ENCODE data around the gene ESRRB.

Gene ESRRB

GRCh38 chr14:76375947-76376404, at the start of gene ESRRB:
Gene ESRRB, plus strand, starts transcription at chr14:76376137. Its CDS starts 265 bp downstream, at chr14:76376402.
- no peak for DNase-seq

- DNase-seq: no peak
Measured at GRCh38 chr14:76326918-76327689, 48.8 kb upstream of the ESRRB start.

GRCh38 chr14:76328457-76329137, 47.3 kb upstream of the ESRRB start:
- DNase-seq: no peak

- no peak for DNase-seq
Measured at GRCh38 chr14:76329154-76329928, 46.6 kb upstream of the ESRRB start.

GRCh38 chr14:76329951-76330350, 46.0 kb upstream of the ESRRB start:
- no peak for DNase-seq

GRCh38 chr14:76330411-76331327, 45.3 kb upstream of the ESRRB start:
- DNase-seq: no peak

GRCh38 chr14:76331328-76332011, 44.5 kb upstream of the ESRRB start:
- DNase-seq: no peak

- no peak for DNase-seq
Measured at GRCh38 chr14:76333664-76334063, 42.3 kb upstream of the ESRRB start.

GRCh38 chr14:76334316-76334715, 41.6 kb upstream of the ESRRB start:
- DNase-seq: no peak

GRCh38 chr14:76336876-76337275, 39.1 kb upstream of the ESRRB start:
- DNase-seq: no peak

GRCh38 chr14:76337635-76338545, 38.0 kb upstream of the ESRRB start:
- no peak for DNase-seq

GRCh38 chr14:76339728-76340615, 36.0 kb upstream of the ESRRB start:
- DNase-seq: no peak

- no peak for DNase-seq
Measured at GRCh38 chr14:76343386-76343785, 32.6 kb upstream of the ESRRB start.

GRCh38 chr14:76346391-76347160, 29.4 kb upstream of the ESRRB start:
- no peak for DNase-seq

- no peak for DNase-seq
Measured at GRCh38 chr14:76348898-76349297, 27.0 kb upstream of the ESRRB start.

- DNase-seq: no peak
Measured at GRCh38 chr14:76349993-76350392, 25.9 kb upstream of the ESRRB start.

- no peak for DNase-seq
Measured at GRCh38 chr14:76350671-76351070, 25.3 kb upstream of the ESRRB start.

GRCh38 chr14:76351941-76352340, 24.0 kb upstream of the ESRRB start:
- DNase-seq: no peak
